CD1c-positive myeloid dendritic cell (primary cell): ENCODE results near the gene B3GLCT.
"Not testable (repeated sequence)": the region's sequence is repeated elsewhere in the genome, so short reads cannot be mapped to it uniquely, and the experiment has no call there.

Experiments
- DNase-seq: peaks from one replicate; pipeline ENCODE4 v3.0.0-alpha.2; 2016; ENCODE audit errors: extremely low spot score

B3GLCT gene

GRCh38 chr13:31278869-31279268 lies 79.1 kb downstream of the B3GLCT start:
- DNase-seq: no peak

GRCh38 chr13:31282741-31283455 lies 83.1 kb downstream of the B3GLCT start:
- DNase-seq: no peak

- no peak for DNase-seq
Observed at GRCh38 chr13:31286930-31287329, 87.2 kb downstream of the B3GLCT start.

- no peak for DNase-seq
Observed at GRCh38 chr13:31301119-31301518, 101.3 kb downstream of the B3GLCT start.

GRCh38 chr13:31310356-31310755 lies 110.6 kb downstream of the B3GLCT start:
- no peak for DNase-seq

- DNase-seq: no peak
Observed at GRCh38 chr13:31310786-31311185, 111.0 kb downstream of the B3GLCT start.

GRCh38 chr13:31311921-31312320 lies 112.1 kb downstream of the B3GLCT start:
- DNase-seq: no peak

- DNase-seq: no peak
Observed at GRCh38 chr13:31314961-31315360, 115.2 kb downstream of the B3GLCT start.

GRCh38 chr13:31320946-31321345 lies 121.2 kb downstream of the B3GLCT start:
- no peak for DNase-seq

GRCh38 chr13:31321457-31321856 lies 121.7 kb downstream of the B3GLCT start:
- no peak for DNase-seq

- no peak for DNase-seq
Observed at GRCh38 chr13:31322026-31322425, 122.3 kb downstream of the B3GLCT start.

- no peak for DNase-seq
Observed at GRCh38 chr13:31322702-31323405, 123.1 kb downstream of the B3GLCT start.

GRCh38 chr13:31327182-31327860 lies 127.5 kb downstream of the B3GLCT start:
- no peak for DNase-seq

GRCh38 chr13:31328549-31329235 lies 128.9 kb downstream of the B3GLCT start:
- DNase-seq: no peak

GRCh38 chr13:31330236-31330635 lies 130.5 kb downstream of the B3GLCT start:
- DNase-seq: no peak

- DNase-seq: no peak
Observed at GRCh38 chr13:31331068-31331467, 131.3 kb downstream of the B3GLCT start.

GRCh38 chr13:31334547-31334946 lies 134.8 kb downstream of the B3GLCT start:
- no peak for DNase-seq

- no peak for DNase-seq
Observed at GRCh38 chr13:31334994-31335557, 135.3 kb downstream of the B3GLCT start.

GRCh38 chr13:31339616-31340015 lies 139.8 kb downstream of the B3GLCT start:
- DNase-seq: not testable (repeated sequence)

GRCh38 chr13:31340848-31341247 lies 141.1 kb downstream of the B3GLCT start:
- not testable (repeated sequence) for DNase-seq

GRCh38 chr13:31346891-31347290 lies 147.1 kb downstream of the B3GLCT start:
- no peak for DNase-seq

- no peak for DNase-seq
Observed at GRCh38 chr13:31349156-31349555, 149.4 kb downstream of the B3GLCT start.
